ENCODE data around the gene EDEM2.

DNA sequence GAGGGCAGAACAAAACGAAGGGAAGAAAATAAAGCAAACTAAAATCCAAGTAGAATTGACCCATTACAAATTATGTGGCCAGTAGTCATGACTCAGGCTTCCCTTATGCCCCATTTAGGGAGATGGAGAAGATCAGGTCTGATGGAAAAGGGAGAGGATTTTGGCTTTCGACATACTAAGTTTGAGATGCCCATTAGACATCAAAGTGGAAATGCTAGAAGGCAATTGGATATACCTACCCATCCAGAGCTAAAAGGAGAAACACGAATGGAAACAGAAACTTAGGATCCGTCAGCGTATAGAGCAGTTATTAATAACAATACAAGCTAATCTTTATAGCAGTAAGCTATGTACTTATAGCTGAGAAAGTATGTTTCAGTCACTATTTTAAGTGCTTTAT, 59.3 kb downstream of the EDEM2 start:
- TF ChIP-seq, protein P1, sequence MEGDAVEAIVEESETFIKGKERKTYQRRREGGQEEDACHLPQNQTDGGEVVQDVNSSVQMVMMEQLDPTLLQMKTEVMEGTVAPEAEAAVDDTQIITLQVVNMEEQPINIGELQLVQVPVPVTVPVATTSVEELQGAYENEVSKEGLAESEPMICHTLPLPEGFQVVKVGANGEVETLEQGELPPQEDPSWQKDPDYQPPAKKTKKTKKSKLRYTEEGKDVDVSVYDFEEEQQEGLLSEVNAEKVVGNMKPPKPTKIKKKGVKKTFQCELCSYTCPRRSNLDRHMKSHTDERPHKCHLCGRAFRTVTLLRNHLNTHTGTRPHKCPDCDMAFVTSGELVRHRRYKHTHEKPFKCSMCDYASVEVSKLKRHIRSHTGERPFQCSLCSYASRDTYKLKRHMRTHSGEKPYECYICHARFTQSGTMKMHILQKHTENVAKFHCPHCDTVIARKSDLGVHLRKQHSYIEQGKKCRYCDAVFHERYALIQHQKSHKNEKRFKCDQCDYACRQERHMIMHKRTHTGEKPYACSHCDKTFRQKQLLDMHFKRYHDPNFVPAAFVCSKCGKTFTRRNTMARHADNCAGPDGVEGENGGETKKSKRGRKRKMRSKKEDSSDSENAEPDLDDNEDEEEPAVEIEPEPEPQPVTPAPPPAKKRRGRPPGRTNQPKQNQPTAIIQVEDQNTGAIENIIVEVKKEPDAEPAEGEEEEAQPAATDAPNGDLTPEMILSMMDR (IDR thresholded peaks at IDR 0.05), result no peak
- no peak for TF ChIP-seq POLR2A (IDR thresholded peaks at IDR 0.05)
